ENCODE results near the gene OR2AK2. TPM values are rescaled to one million over a fixed set of nuclear protein-coding genes. Genes with fewer than 3 reads are reported as not detected.

The OR2AK2 gene, protein sequence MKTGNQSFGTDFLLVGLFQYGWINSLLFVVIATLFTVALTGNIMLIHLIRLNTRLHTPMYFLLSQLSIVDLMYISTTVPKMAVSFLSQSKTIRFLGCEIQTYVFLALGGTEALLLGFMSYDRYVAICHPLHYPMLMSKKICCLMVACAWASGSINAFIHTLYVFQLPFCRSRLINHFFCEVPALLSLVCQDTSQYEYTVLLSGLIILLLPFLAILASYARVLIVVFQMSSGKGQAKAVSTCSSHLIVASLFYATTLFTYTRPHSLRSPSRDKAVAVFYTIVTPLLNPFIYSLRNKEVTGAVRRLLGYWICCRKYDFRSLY
- total RNA-seq = not detected

DNA sequence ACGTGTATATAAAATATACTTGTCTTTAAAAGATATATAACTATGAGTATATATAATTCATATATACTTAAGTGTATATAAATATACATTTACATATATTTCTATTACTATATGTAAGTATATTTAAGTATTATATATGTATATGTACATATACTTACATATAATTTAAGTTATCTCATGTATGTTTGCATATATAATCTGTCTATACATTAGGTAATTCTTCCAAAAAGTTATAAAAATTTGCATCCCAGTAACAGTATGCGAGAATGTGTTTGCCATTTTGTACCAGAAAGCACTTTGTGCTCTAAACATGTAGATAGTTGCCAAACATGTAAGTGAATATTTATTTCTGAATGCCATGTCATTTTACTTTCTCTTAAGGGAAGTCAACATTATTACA is at the start of gene OR2AK2:
OR2AK2 (plus strand) TSS at position 301 of the 400 bp plus-strand sequence. CDS start 144 bp downstream, outside the sequence.
- DNase-seq = no peak

- DNase-seq = no peak
These were observed 45.1 kb upstream of the OR2AK2 start, which contains the start of gene OR2T8 for GRCh38 chr1:247919952-247920351. OR2T8 (plus strand) TSS chr1:247920252; CDS start chr1:247921018, 766 bp downstream.

- DNase-seq = no peak
These were observed 41.1 kb upstream of the OR2AK2 start for GRCh38 chr1:247923941-247924340.

DNA sequence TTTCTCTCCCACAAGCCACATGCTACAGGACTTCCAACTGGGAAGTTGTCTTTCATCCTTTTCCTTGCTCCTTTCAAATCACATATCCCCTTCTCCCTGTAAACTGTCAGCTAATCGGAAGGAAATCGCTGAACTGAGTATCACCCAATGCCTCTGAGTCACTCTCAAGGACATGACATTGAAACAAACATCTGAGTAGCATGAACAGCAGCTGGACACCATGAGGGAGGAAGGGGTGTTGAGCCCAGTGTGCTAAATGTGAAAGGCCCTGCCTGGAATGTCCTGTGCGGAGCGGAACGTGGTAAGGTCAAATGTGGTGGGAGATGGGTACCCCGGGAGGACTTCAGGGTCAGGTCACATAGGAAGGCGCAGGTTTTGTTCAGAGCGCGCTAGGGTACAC is 40.2 kb upstream of the OR2AK2 start, which contains the start of gene OR2AJ1:
OR2AJ1 (plus strand) TSS at position 22 of the 400 bp plus-strand sequence. CDS start 8,880 bp downstream, outside the sequence.
- no peak for DNase-seq

GRCh38 chr1:247933989-247934388 is 31.0 kb upstream of the OR2AK2 start:
- DNase-seq = no peak

DNA sequence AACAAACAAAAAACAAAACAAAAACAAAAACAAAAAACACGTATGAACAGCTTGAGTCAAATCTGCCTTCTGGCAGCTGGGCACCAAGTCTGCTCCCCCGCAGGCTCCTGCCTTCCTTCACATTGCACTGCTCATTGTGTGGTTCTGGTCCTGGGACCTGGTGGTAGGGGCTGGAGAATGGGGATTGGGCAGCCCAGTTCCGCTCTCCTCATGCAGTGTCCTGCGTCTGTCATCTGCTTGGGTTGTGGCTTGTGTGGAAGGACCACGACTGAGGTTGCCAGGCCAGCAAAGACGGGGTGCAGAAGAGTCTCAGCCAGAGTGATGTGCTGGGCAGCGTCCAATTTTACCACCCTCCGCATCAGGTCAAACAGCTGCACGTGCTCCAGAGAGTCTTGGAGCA is 29.3 kb upstream of the OR2AK2 start:
- no peak for DNase-seq

DNA sequence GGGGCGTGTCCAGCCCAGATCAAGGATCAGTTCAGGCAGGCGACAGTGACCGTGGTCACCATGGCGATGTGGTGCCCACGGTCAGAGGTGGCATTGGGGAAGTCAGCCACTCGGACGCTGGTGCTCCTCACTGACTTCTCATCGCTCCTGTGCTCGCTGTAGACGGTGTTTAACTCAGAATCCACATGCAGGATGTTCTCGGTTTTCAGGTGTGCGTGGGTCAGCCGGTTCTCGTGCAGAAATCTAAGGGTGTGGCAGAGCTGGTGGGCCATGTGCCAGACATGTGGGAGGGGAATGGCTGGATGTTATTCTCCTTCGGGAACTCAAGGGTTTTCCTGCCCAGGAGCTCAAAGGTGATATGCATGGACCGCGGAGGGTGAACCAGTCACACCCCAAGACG is 28.6 kb upstream of the OR2AK2 start:
- DNase-seq = no peak

DNA sequence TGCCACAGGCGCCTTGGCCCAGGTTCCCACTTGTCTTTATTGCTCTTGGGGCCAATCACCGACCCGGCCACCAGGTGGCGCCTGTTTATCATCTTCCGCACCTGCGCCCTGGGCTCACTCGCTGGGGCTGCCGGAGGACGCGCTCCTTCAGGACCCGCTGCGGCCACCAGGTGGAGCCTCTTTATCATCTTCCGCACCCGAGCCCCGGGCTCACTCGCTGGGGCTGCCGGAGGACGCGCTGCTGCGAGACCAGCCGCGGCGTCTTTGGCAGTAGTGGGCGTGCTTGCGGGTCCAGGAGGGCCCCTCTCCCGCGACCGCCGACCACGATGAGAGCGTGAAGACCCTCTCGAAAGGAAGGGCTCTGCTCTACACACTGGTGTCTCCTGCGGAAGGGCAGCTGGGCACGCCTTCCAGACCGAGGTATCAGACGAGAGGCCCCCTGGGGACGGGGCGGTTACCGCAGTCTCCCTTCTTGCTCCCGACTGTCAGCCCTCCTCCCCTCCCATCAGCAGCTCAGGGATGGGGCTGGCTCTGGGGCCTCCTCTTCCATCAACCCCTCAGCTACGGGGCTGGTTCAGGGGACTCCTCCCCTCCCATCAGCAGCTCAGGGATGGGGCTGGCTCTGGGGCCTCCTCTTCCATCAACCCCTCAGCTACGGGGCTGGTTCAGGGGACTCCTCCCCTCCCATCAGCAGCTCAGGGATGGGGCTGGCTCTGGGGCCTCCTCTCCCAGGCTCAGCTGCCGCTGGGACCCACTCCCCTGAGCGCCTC is 27.9 kb upstream of the OR2AK2 start:
- peak; percentile 66 for DNase-seq

DNA sequence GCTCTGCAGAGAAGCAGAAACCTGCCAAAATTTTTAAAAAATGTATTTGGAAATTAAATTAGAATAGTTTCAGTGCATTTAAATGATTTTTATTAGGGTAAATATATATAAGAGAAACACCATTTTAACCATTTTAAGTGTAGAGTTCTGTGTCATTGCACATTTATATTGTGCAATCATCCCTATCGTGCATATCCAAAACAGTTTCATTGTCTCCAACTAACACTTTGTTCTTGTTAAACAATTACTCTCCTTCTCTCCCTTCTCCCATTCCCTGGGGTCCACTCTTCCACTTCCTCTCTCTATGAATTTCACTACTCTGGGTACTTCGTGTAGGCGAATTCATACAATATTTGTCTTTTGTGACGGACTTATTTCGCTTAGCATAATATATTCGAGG is 22.4 kb upstream of the OR2AK2 start:
- no peak for DNase-seq

- no peak for DNase-seq
These were observed 16.5 kb upstream of the OR2AK2 start, which contains the start of gene OR2L8 for GRCh38 chr1:247948558-247948957. OR2L8 (plus strand) TSS chr1:247948858; CDS start chr1:247948858, 0 bp downstream.

DNA sequence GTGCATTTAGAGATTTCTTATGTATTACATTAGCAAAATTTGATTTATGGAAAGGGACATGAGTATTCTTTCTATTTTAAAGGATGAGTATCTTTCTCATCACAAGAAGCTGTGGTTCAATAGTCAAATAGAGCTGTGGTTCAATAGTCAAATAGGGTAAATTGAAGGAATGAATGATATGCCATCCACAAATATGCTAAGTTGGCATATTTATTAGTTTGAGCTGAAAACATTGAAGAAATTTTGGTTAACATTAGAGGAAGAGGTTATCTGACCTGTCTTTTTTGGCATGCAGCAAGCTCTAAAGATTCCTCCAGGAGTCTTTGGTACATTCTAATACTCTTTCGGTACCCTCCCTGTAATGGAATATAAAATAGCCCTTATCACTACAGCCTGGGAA is 11.6 kb upstream of the OR2AK2 start:
- DNase-seq = no peak

DNA sequence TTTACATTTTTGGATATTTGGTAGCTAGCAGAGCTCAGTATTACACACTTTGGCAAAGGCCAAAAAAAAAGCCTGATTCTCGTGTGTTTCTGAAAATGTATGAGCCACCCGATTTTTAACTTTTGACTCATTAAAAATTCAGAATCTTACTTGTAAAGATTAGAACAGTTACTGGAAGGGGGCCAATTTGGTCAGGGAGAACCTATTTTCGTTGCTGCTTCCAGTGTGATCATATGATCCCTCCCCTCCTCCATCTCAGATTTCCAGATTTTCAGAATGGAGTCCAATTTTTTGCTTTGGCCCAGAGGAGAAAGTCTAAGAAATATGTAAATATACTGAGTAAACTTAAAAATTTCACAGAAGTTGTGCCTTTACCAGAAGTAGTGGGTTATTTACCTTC is 3.2 kb upstream of the OR2AK2 start:
- DNase-seq = no peak

DNA sequence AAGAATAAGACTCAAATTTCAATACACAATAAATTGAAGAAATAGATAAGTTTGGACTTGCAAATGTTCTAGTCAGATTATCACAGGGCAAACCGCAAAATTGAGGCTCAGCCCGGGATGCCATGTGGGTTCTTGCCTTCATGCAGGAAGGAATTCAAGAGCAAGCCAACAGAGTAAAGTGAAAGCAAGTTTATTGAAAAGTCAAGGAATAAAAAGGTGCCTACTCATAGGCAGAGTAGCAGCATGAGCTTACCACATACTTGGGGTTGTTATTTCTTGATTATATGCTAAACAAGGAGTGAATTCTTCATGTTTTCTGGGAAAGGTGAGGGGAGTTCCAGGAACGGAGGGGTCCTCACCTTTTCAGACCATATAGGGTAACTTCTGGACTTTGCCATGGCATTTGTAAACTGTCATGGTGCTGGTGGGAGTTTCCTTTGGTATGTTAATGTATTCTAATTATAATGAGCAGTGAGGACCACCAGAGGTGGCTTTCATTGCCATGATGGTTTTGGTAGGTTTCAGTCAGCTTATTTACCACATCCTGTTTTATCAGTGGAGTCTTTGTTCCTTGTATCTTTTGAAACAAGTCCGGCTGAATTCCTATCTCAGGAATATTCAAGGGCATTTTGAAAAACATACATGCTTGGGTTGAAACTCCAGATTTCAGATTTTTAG is 2.0 kb upstream of the OR2AK2 start:
- no peak for DNase-seq

DNA sequence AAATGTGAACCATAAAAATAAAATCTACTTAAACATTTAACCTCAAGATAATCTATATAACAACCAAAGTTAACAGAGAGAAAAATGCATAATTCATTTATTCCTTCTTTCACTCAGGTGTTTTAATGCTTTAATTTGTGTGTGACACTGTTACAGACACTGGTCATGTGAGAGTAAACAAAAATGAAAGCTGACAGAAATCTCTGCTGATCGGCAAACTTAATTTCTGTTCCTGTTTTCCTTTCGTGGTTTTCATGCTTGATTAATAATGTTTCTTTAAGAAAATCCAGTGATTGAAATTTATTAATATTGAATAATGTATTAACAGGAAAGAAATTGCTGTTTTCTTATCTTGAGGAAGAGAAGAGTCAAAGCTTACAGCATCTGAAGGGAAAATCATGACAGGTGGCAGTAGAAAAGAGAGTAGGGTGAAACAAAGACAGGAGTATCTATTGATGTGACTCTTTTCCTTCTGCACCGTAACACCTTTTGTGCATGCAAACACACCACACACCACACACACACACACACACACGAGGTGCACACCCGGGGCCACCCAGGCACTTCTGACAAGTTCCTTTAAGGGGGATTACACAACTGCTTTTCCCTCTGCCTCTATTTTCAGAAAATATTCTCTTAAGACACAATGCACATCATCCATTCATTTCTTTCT is 1.6 kb downstream of the OR2AK2 start:
- DNase-seq = no peak

- no peak for DNase-seq
These were observed 28.0 kb downstream of the OR2AK2 start for GRCh38 chr1:247992986-247993385.

- DNase-seq = no peak
These were observed 33.8 kb downstream of the OR2AK2 start for GRCh38 chr1:247998811-247999210.

DNA sequence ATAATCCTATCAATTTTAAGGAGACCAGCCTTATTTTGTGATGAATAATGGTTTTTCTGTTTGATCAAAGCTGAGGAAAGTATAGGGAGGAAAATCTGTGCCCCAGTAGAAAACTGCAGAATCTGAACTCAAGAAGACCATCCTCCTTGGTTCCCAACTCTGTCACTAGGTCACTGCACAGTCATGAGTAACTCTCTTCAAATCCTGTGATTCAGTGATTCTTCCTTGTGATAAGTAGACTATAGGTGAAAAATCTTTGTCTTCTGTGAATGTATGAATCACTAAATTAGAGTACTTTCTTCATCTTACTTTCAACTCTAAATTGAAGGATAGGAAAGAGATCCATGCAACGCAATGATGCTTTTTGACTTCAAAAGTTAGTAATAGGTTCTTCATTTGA is 35.1 kb downstream of the OR2AK2 start:
- no peak for DNase-seq

DNA sequence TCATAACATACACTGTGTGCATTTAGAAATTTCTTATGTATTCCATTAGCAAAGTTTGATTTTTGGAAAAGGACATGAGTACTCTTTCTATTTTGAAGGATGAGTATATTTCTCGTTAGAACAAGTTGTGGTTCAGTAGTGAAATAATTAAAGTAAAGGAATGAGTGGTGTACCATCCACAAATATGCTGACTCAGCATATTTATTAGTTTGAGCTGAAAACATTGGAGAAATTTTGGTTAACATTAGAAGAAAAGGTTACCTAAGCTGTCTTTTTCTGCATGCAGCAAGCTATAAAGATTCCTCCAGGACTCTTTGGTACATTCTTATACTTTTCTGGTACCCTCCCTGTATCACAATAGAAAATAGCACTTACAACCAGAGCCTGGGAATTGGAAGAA is 42.7 kb downstream of the OR2AK2 start:
- no peak for DNase-seq

DNA sequence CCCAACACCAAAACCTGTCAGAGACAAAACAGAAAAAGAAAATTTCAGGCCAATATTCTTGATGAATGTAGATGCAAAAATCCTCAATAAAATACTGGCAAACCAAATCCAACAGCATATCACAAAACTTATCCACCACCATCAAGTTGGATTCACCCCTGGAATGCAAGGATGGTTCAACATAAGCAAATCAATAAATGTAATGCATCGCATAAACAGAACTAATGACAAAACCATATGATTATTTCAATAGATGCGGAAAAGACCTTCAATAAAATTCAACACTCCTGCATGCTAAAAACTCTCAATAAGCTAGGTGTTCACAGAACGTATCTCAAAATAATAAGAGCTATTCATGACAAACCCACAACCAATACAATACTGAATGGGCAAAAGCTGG is 44.6 kb downstream of the OR2AK2 start:
- no peak for DNase-seq

DNA sequence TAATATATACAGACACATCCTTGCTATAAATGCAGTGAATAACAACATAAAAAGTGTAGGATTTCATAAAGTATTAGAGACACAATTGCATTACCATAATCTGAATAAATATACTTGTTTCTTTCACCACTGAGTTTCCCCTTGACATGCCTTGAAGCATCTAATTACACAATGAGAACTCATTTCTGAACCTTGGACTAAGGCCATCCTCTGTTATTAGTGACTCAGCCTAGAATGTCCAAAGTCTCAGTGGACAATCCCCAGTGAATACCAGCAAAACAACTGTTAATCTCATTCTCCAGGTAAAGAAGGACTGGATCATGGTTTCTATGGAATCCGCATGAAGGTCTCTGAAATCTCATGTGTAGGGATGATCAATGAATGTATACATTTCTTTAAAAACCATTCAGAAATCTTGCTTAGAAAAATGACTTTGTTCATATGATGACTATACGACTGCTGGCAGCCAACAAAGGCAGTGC is 48.2 kb downstream of the OR2AK2 start, which contains the start of gene OR2L5:
OR2L5 (plus strand) TSS at position 432 of the 482 bp plus-strand sequence. CDS start 8,288 bp downstream, outside the sequence.
- no peak for DNase-seq

- no peak for DNase-seq
These were observed 50.8 kb downstream of the OR2AK2 start for GRCh38 chr1:248015803-248016202.
